ENCODE results near the gene LRRC14B.

LRRC14B gene

DNA sequence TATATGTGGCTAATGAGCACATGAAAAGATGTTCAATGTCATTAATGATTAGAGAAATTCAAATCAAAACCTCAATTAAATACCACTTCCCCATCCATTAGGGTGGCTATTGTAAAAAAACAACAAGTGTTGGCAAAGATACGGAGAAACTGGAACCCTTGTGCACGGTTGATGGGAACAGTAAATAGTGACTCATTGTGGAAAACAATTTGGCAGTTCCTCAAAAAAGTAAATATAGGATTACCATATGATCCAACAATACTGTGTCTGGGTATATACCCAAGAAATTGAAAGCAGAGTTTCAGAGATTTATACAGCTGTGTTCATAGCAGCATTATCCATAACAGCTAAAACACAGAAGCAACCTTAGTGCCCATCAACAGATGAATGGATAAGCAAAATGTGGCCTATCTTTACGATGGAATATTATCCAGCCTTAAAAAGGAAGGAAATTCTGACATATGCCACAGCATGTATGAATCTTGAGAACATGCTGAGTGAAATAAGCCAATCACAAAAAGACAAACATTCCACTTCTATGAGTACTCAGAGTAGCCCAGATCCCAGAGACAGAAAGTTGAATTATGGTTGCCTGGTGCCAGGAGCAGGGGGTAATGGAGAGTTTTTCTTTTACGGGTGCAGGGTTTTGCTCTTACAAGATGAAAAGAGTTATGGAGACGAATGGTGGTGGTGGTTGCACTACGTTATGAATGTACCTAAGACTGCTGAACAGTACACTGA, 41.4 kb upstream of the LRRC14B start:
- DNase-seq (ENCODE audit: low read depth in 1 of 2, low spot score in 1 of 2): no peak
- Histone ChIP-seq H3K27ac (replicated peaks) (no peak overlapping the region), H3K27me3 (ENCODE audit: insufficient read depth, poor library complexity, severe bottlenecking) (no peaks in the 10 kb centered on the region), H3K4me3 (replicated peaks; ENCODE audit: insufficient read depth, low read length) (no peak overlapping the region)
- no peak for TF ChIP-seq GABPA (IDR thresholded peaks at IDR 0.05; ENCODE audit: low read depth)
- TF ChIP-seq, protein P1, sequence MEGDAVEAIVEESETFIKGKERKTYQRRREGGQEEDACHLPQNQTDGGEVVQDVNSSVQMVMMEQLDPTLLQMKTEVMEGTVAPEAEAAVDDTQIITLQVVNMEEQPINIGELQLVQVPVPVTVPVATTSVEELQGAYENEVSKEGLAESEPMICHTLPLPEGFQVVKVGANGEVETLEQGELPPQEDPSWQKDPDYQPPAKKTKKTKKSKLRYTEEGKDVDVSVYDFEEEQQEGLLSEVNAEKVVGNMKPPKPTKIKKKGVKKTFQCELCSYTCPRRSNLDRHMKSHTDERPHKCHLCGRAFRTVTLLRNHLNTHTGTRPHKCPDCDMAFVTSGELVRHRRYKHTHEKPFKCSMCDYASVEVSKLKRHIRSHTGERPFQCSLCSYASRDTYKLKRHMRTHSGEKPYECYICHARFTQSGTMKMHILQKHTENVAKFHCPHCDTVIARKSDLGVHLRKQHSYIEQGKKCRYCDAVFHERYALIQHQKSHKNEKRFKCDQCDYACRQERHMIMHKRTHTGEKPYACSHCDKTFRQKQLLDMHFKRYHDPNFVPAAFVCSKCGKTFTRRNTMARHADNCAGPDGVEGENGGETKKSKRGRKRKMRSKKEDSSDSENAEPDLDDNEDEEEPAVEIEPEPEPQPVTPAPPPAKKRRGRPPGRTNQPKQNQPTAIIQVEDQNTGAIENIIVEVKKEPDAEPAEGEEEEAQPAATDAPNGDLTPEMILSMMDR (IDR thresholded peaks at IDR 0.05; ENCODE audit: insufficient read depth, low read length): no peak
- TF ChIP-seq SPI1 (IDR thresholded peaks at IDR 0.05; ENCODE audit: borderline replicate concordance, low read depth): no peak
- TF ChIP-seq POLR2AphosphoS5 (IDR thresholded peaks at IDR 0.05; ENCODE audit: low read depth): no peak
- no peak for TF ChIP-seq REST (IDR thresholded peaks at IDR 0.05; ENCODE audit: insufficient replicate concordance, low read depth)

DNA sequence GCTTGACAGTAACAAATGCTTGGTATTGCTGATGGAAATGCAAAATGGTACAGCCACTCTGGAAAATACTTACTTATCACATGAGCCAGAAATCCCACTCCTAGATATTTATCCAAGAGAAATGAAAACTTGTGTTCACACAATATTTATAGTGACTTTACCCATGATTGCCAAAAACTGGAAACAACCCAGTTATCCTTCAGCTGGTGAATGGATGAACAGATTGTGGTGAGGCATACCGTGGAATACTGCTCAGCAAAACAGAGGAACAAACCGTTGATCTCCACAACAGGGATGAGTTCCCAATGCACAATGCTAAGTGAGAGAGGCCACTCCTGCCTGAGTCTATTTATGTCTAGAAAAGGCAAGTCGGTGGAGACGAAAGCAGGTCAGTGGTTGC, 40.5 kb upstream of the LRRC14B start:
- Histone ChIP-seq H3K4me3 (replicated peaks; ENCODE audit: insufficient read depth, low read length) (no peak overlapping the region), H3K27ac (replicated peaks) (no peak overlapping the region)
- no peak for DNase-seq (ENCODE audit: low read depth in 1 of 2, low spot score in 1 of 2)

GRCh38 chr5:152077-152476, 39.2 kb upstream of the LRRC14B start:
- no peak for DNase-seq (ENCODE audit: low read depth in 1 of 2, low spot score in 1 of 2)
- no peaks in the 10 kb centered on the region for H3K27me3 ChIP-seq (ENCODE audit: insufficient read depth, poor library complexity, severe bottlenecking)
- no peak overlapping the region for H3K4me3 ChIP-seq (replicated peaks; ENCODE audit: insufficient read depth, low read length)
- TF ChIP-seq, protein P1 (IDR thresholded peaks at IDR 0.05; ENCODE audit: insufficient read depth, low read length): no peak
- TF ChIP-seq POLR2AphosphoS5 (IDR thresholded peaks at IDR 0.05; ENCODE audit: low read depth): no peak
- TF ChIP-seq REST (IDR thresholded peaks at IDR 0.05; ENCODE audit: insufficient replicate concordance, low read depth): no peak
- no peak for TF ChIP-seq GABPA (IDR thresholded peaks at IDR 0.05; ENCODE audit: low read depth)
- no peak for TF ChIP-seq SPI1 (IDR thresholded peaks at IDR 0.05; ENCODE audit: borderline replicate concordance, low read depth)
- H3K27ac ChIP-seq (replicated peaks): no peak overlapping the region

More for the DNA sequence above, 40.5 kb upstream of the LRRC14B start:
- no peaks in the 10 kb centered on the region for H3K27me3 ChIP-seq (ENCODE audit: insufficient read depth, poor library complexity, severe bottlenecking)
- TF ChIP-seq GABPA (IDR thresholded peaks at IDR 0.05; ENCODE audit: low read depth) (no peak), SPI1 (IDR thresholded peaks at IDR 0.05; ENCODE audit: borderline replicate concordance, low read depth) (no peak), REST (IDR thresholded peaks at IDR 0.05; ENCODE audit: insufficient replicate concordance, low read depth) (no peak), POLR2AphosphoS5 (IDR thresholded peaks at IDR 0.05; ENCODE audit: low read depth) (no peak)
- TF ChIP-seq, protein P1 (IDR thresholded peaks at IDR 0.05; ENCODE audit: insufficient read depth, low read length): no peak

Data from HL-60 (cell line).